Smooth muscle cell (in vitro differentiated cells): ENCODE results near the gene PPIE. TPM values are rescaled to one million over a fixed set of nuclear protein-coding genes. Genes with fewer than 3 reads are reported as not detected.
"Not testable (repeated sequence)": the region's sequence is repeated elsewhere in the genome, so short reads cannot be mapped to it uniquely, and the experiment has no call there.

Source experiments
- DNase-seq: peaks from one replicate; lab custom pipeline; 2025; ENCODE audit not compliant: unreplicated experiment; lab: John Stamatoyannopoulos, UW
- H2AFZ ChIP-seq: fragments of 200-600 bp; sonication (generic); 2 replicates; pipeline ENCODE4 v1.6.0; 2016; ENCODE audit warnings: antibody characterized with exemption, low read depth, mild to moderate bottlenecking
- H3F3A ChIP-seq: fragments of 200-600 bp; sonication (generic); 2 replicates; pipeline ENCODE4 v1.6.0; 2017; ENCODE audit warnings: antibody characterized with exemption, low read depth
- H3K27ac ChIP-seq: fragments of 200-600 bp; sonication (generic); 2 replicates; pipeline ENCODE4 v1.5.1; 2016; ENCODE audit warnings: low read depth, mild to moderate bottlenecking
- H3K27me3 ChIP-seq: fragments of 200-600 bp; sonication (generic); 2 replicates; pipeline ENCODE4 v1.6.1; 2016; ENCODE audit warnings: low read depth, mild to moderate bottlenecking
- H3K36me3 ChIP-seq: fragments of 200-600 bp; sonication (generic); 2 replicates; pipeline ENCODE4 v1.5.1; 2016; ENCODE audit warnings: low read depth
- H3K4me1 ChIP-seq: fragments of 200-600 bp; sonication (generic); 2 replicates; pipeline ENCODE4 v1.5.1; 2016; ENCODE audit warnings: low read depth
- H3K4me2 ChIP-seq: fragments of 200-600 bp; sonication (generic); 2 replicates; pipeline ENCODE4 v1.6.0; 2016; ENCODE audit warnings: mild to moderate bottlenecking
- H3K4me3 ChIP-seq: fragments of 200-600 bp; sonication (generic); 2 replicates; pipeline ENCODE4 v1.5.1; 2016; ENCODE audit warnings: mild to moderate bottlenecking
- H3K79me2 ChIP-seq: fragments of 200-600 bp; sonication (generic); 2 replicates; pipeline ENCODE4 v1.6.0; 2016; ENCODE audit warnings: low read depth, mild to moderate bottlenecking
- H3K9ac ChIP-seq: fragments of 200-600 bp; sonication (generic); 2 replicates; pipeline ENCODE4 v1.6.0; 2016; ENCODE audit warnings: low read depth
- H3K9me3 ChIP-seq: fragments of 200-600 bp; sonication (generic); replicated peaks from 2 replicates; pipeline ENCODE4 v1.5.1; 2016; ENCODE audit warnings: low read depth
- H4K20me1 ChIP-seq: fragments of 200-600 bp; sonication (generic); 2 replicates; pipeline ENCODE4 v1.6.0; 2016; ENCODE audit warnings: low read depth
- WGBS: methylation state at CpG from one replicate; pipeline ENCODE4 v1.1.7; 2016; ENCODE audit warnings: low lambda C conversion rate; 5-methylcytosine and 5-hydroxymethylcytosine counted together
- polyA plus RNA-seq: library from polyadenylated mRNA; unstranded; fragments of >200 nt; fragmentation: Nextera tagmentation; extraction: Ambion mirVana; gene quantifications from 2 replicates; pipeline ENCODE4 v1.2.1, GENCODE V29; 2016
- total RNA-seq: library from RNA; depleted of rRNA; stranded (reverse); fragments of >200 nt; gene quantifications from 2 replicates; pipeline ENCODE4 v1.2.3, GENCODE V29; 2014
- TF ChIP-seq, protein P1 (sequence below): fragments of 200-600 bp; sonication (generic); IDR thresholded peaks from 2 replicates; pipeline ENCODE4 v1.5.1; 2017; ENCODE audit warnings: borderline replicate concordance, mild to moderate bottlenecking, antibody characterized with exemption; ENCODE audit not compliant: insufficient read depth, poor library complexity, severe bottlenecking

The PPIE gene
- total and polyA plus RNA-seq, 2 experiments from 2014 or later: 47.8 to 62.0 TPM

DNA sequence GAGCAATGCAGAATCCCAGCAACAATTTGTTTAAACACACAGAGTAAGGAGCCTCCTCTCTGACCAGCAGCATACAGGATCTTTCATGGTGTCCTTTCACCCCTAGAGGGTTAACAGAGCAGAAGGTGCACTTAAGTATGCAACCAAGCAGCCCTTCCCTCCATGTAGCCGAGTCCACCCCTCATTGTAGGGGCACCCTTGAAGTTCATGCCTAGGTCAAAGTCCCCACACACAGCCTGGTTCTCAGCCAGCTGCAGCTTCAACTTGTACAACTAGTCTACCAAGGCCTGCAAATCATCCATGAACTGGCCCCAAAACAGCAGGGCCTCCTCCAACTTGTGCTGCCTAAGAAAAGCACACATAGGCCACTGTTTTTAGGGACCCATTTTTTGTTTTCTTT lies 57.0 kb downstream of the PPIE start:
- H3K9ac ChIP-seq: no peak overlapping the region
- no peaks in the 10 kb centered on the region for H3K36me3 ChIP-seq
- H3K9me3 ChIP-seq: no peaks in the 10 kb centered on the region
- DNase-seq: no peak
- 74% methylated on average over 1 of the region's 1 CpG for WGBS
- H3K4me1 ChIP-seq: peaks cover 5% of the 10 kb centered on the region
- no peak overlapping the region for H3K27ac ChIP-seq
- H2AFZ ChIP-seq: no peak overlapping the region
- no peaks in the 10 kb centered on the region for H3K79me2 ChIP-seq
- H3K4me2 ChIP-seq: no peak overlapping the region
- H3K4me3 ChIP-seq: no peak overlapping the region
- H3K27me3 ChIP-seq: peaks cover 14% of the 10 kb centered on the region
- H4K20me1 ChIP-seq: no peaks in the 10 kb centered on the region
- H3F3A ChIP-seq: no peaks in the 10 kb centered on the region
- TF ChIP-seq, protein P1, sequence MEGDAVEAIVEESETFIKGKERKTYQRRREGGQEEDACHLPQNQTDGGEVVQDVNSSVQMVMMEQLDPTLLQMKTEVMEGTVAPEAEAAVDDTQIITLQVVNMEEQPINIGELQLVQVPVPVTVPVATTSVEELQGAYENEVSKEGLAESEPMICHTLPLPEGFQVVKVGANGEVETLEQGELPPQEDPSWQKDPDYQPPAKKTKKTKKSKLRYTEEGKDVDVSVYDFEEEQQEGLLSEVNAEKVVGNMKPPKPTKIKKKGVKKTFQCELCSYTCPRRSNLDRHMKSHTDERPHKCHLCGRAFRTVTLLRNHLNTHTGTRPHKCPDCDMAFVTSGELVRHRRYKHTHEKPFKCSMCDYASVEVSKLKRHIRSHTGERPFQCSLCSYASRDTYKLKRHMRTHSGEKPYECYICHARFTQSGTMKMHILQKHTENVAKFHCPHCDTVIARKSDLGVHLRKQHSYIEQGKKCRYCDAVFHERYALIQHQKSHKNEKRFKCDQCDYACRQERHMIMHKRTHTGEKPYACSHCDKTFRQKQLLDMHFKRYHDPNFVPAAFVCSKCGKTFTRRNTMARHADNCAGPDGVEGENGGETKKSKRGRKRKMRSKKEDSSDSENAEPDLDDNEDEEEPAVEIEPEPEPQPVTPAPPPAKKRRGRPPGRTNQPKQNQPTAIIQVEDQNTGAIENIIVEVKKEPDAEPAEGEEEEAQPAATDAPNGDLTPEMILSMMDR: no peak

- not testable (repeated sequence) for H3K9ac ChIP-seq
Observed at GRCh38 chr1:39798859-39799769, 60.4 kb downstream of the PPIE start.

GRCh38 chr1:39799770-39800470 lies 61.2 kb downstream of the PPIE start:
- H2AFZ ChIP-seq: no peak overlapping the region
- peak overlapping the region; percentile 63 for H3K4me2 ChIP-seq
- no peaks in the 10 kb centered on the region for H3K9me3 ChIP-seq
- H3K9ac ChIP-seq: no peak overlapping the region
- H3K36me3 ChIP-seq: no peaks in the 10 kb centered on the region
- no peaks in the 10 kb centered on the region for H3K27me3 ChIP-seq
- H3F3A ChIP-seq: no peaks in the 10 kb centered on the region
- no peaks in the 10 kb centered on the region for H4K20me1 ChIP-seq
- WGBS: 7% methylated on average over 8 of the region's 8 CpGs
- H3K79me2 ChIP-seq: no peaks in the 10 kb centered on the region
- no peak overlapping the region for H3K4me3 ChIP-seq
- H3K4me1 ChIP-seq: peaks cover 5% of the 10 kb centered on the region
- peak overlapping the region; percentile 49 for H3K27ac ChIP-seq
- DNase-seq: peak; percentile 10
- TF ChIP-seq, protein P1: peak; percentile 85

More at GRCh38 chr1:39798859-39799769, 60.4 kb downstream of the PPIE start:
- H4K20me1 ChIP-seq, H3K79me2 ChIP-seq, DNase-seq, H2AFZ ChIP-seq, H3K4me2 ChIP-seq, H3K36me3 ChIP-seq, H3K4me3 ChIP-seq, H3K27ac ChIP-seq, H3K27me3 ChIP-seq, H3F3A ChIP-seq, H3K9me3 ChIP-seq, H3K4me1 ChIP-seq: not testable (repeated sequence)
- 69% methylated on average over 26 of the region's 26 CpGs for WGBS

DNA sequence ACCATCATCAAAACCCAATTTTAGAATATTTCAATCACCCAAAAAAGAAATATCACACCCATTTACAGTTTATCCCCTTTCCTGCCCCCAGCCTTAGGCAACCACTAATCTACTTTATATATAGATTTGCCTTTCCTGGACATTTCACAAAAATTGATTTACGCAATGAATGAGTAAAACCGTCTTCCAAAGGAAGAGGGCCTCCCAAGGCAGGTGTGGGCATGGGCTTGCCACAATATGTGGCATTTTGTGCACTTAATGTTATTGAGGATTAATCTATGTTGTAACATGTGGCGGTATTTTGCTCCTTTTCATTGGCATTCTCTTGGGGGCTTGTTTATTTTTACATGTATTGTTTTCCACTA lies 61.8 kb downstream of the PPIE start:
- Histone ChIP-seq H2AFZ (no peak overlapping the region), H3K27me3 (no peaks in the 10 kb centered on the region), H3K36me3 (no peaks in the 10 kb centered on the region), H3K4me2 (peak overlapping the region; percentile 63), H3K9me3 (peaks cover under 1% of the 10 kb centered on the region), H3K4me3 (no peak overlapping the region), H3K9ac (no peak overlapping the region), H3K4me1 (peaks cover 5% of the 10 kb centered on the region), H3F3A (no peaks in the 10 kb centered on the region), H3K27ac (peak overlapping the region; percentile 49), H4K20me1 (no peaks in the 10 kb centered on the region), H3K79me2 (no peaks in the 10 kb centered on the region)
- no peak for DNase-seq
- TF ChIP-seq, protein P1: no peak
- WGBS: 91% methylated on average over 3 of the region's 3 CpGs
